ENCODE data around the gene PLD2. TPM values are rescaled to one million over a fixed set of nuclear protein-coding genes. Genes with fewer than 3 reads are reported as not detected.

Gene PLD2
- total and polyA plus RNA-seq, 2 donors (not counting 1 experiment from before 2014, with no cell fraction given): 53.1 to 69.2 TPM

DNA sequence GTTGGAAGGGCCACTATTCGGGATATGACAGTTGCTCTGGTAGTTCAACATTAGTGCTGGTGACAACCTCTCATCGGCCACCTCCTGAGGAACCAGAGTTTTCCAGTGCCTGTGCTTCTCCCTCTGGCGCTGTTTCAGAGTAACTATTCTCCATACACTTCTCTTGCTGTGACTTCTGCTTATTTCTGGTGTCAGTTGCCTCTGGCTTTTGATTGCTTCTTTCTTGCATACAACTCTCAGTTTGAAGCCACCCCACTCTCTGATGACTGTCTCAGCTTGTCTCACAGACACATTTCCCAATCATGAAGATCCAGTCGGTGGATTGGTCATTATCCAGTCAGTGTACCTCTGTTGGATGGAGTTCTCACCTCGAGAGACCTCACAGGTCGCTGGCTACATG is 38.7 kb upstream of the PLD2 start:
- Histone ChIP-seq H2AFZ (ENCODE audit: insufficient read depth, low read depth, low read length, poor library complexity, severe bottlenecking) (no peak overlapping the region), H3K4me3 (ENCODE audit: control extremely low read depth in 1 of 5, extremely low read depth in 1 of 5, insufficient read depth in 1 of 5, low read depth in 2 of 5, low read length in 4 of 5) (no peak overlapping the region), H3K27ac (ENCODE audit: low read length in 2 of 2) (no peak overlapping the region), H3K9ac (ENCODE audit: low read length) (no peak overlapping the region), H3K79me2 (ENCODE audit: control insufficient read depth, insufficient read depth, low read length) (no peaks in the 10 kb centered on the region), H4K20me1 (ENCODE audit: control insufficient read depth, insufficient read depth, low read length, poor library complexity, severe bottlenecking) (no peaks in the 10 kb centered on the region), H3K9me3 (ENCODE audit: control extremely low read depth in 1 of 3, control insufficient read depth in 2 of 3, insufficient read depth in 1 of 3, low read length in 2 of 3) (no peaks in the 10 kb centered on the region), H3K4me2 (replicated peaks; ENCODE audit: low read depth, low read length, poor library complexity, severe bottlenecking) (no peak overlapping the region), H3K36me3 (replicated peaks in 1 of 2; ENCODE audit: control extremely low read depth in 1 of 2, control insufficient read depth in 1 of 2, extremely low read depth in 1 of 2, insufficient read depth in 2 of 2, low read length in 1 of 2) (no peaks in the 10 kb centered on the region), H3K27me3 (replicated peaks in 1 of 4; ENCODE audit: control extremely low read depth in 1 of 4, control insufficient read depth in 3 of 4, insufficient read depth in 4 of 4, low read length in 3 of 4) (peaks cover 0 to 4% (median 0%) of the 10 kb centered on the region in 4 experiments), H3K4me1 (ENCODE audit: control insufficient read depth in 2 of 2, insufficient read depth in 2 of 2, low read length in 2 of 2) (peaks cover 0 to 3% of the 10 kb centered on the region in 2 donors)
- ATAC-seq (ENCODE audit: low read depth): no peak
- peaks cover 4% of the 10 kb centered on the region for H3K4me1 Mint-ChIP-seq
- H3K9me3 Mint-ChIP-seq (ENCODE audit: insufficient read depth): no peaks in the 10 kb centered on the region
- H3K27ac Mint-ChIP-seq: no peak overlapping the region
- intact Hi-C loops (cut with micrococcal nuclease): no loop called here
- CTCF ChIA-PET: interaction anchor here (1.1 kb wide), 1 partner anchor 12 kb away, joined by 3 read pairs; no protein-coding TSS in a partner anchor
- no peak for DNase-seq
- no peak for TF ChIP-seq EZH2 (IDR thresholded peaks at IDR 0.05; ENCODE audit: borderline replicate concordance, insufficient read depth, low read depth, low read length, poor library complexity, severe bottlenecking)
- TF ChIP-seq, protein P1, sequence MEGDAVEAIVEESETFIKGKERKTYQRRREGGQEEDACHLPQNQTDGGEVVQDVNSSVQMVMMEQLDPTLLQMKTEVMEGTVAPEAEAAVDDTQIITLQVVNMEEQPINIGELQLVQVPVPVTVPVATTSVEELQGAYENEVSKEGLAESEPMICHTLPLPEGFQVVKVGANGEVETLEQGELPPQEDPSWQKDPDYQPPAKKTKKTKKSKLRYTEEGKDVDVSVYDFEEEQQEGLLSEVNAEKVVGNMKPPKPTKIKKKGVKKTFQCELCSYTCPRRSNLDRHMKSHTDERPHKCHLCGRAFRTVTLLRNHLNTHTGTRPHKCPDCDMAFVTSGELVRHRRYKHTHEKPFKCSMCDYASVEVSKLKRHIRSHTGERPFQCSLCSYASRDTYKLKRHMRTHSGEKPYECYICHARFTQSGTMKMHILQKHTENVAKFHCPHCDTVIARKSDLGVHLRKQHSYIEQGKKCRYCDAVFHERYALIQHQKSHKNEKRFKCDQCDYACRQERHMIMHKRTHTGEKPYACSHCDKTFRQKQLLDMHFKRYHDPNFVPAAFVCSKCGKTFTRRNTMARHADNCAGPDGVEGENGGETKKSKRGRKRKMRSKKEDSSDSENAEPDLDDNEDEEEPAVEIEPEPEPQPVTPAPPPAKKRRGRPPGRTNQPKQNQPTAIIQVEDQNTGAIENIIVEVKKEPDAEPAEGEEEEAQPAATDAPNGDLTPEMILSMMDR (IDR thresholded peaks at IDR 0.05): no peak
- 93% methylated on average over 6 of the region's 6 CpGs for WGBS (ENCODE audit: insufficient coverage)
- peaks cover 6% of the 10 kb centered on the region for H3K27me3 Mint-ChIP-seq
- no peak overlapping the region for H3K4me3 Mint-ChIP-seq
- POLR2A ChIA-PET: no interaction called here

DNA sequence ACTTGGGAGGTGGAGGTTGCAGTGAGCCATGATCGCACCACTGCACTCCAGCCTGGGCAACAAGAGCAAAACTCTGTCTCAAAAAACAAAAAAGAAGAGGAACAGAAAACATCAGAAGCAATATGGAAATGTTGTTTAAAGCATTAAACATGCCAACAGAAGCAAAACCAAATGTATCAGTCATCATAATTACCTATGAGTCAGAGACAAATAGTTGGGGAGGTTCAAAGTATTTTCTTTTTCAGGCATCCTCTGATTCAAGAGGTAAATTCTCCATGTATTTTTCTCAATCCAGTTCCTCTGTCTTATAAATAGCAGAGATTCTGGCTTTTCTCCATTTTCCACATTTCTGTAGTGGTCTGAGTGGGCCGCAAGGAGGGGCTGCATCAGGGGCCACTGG is 37.3 kb upstream of the PLD2 start:
- DNase-seq (no peak), ATAC-seq (ENCODE audit: low read depth) (no peak)
- Histone ChIP-seq H3K4me1 (ENCODE audit: control insufficient read depth in 2 of 2, insufficient read depth in 2 of 2, low read length in 2 of 2) (peaks cover 4 to 6% of the 10 kb centered on the region in 2 donors), H3K9me3 (ENCODE audit: control extremely low read depth in 1 of 3, control insufficient read depth in 2 of 3, insufficient read depth in 1 of 3, low read length in 2 of 3) (no peaks in the 10 kb centered on the region), H3K27ac (ENCODE audit: low read length in 2 of 2) (no peak overlapping the region), H3K9ac (ENCODE audit: low read length) (no peak overlapping the region), H3K79me2 (ENCODE audit: control insufficient read depth, insufficient read depth, low read length) (no peaks in the 10 kb centered on the region), H3K27me3 (replicated peaks in 1 of 4; ENCODE audit: control extremely low read depth in 1 of 4, control insufficient read depth in 3 of 4, insufficient read depth in 4 of 4, low read length in 3 of 4) (peaks cover 0 to 4% (median 0%) of the 10 kb centered on the region in 4 experiments), H3K36me3 (replicated peaks in 1 of 2; ENCODE audit: control extremely low read depth in 1 of 2, control insufficient read depth in 1 of 2, extremely low read depth in 1 of 2, insufficient read depth in 2 of 2, low read length in 1 of 2) (no peaks in the 10 kb centered on the region), H4K20me1 (ENCODE audit: control insufficient read depth, insufficient read depth, low read length, poor library complexity, severe bottlenecking) (no peaks in the 10 kb centered on the region), H3K4me3 (ENCODE audit: control extremely low read depth in 1 of 5, extremely low read depth in 1 of 5, insufficient read depth in 1 of 5, low read depth in 2 of 5, low read length in 4 of 5) (no peak overlapping the region), H2AFZ (ENCODE audit: insufficient read depth, low read depth, low read length, poor library complexity, severe bottlenecking) (no peak overlapping the region), H3K4me2 (replicated peaks; ENCODE audit: low read depth, low read length, poor library complexity, severe bottlenecking) (no peak overlapping the region)
- no peak for TF ChIP-seq EZH2 (IDR thresholded peaks at IDR 0.05; ENCODE audit: borderline replicate concordance, insufficient read depth, low read depth, low read length, poor library complexity, severe bottlenecking)
- TF ChIP-seq, protein P1 (IDR thresholded peaks at IDR 0.05): no peak
- Mint-ChIP-seq H3K9me3 (ENCODE audit: insufficient read depth) (no peaks in the 10 kb centered on the region), H3K27ac (no peak overlapping the region), H3K27me3 (peaks cover 6% of the 10 kb centered on the region), H3K4me3 (no peak overlapping the region), H3K4me1 (peaks cover 5% of the 10 kb centered on the region)
- POLR2A ChIA-PET: interaction anchor here (1.2 kb wide), 1 partner anchor 9 kb away, joined by 5 read pairs; no protein-coding TSS in a partner anchor
- CTCF ChIA-PET: interaction anchor here (0.6 to 1.1 kb wide), 2 partner anchors 14 to 294 kb away, joined by 3 read pairs; no protein-coding TSS in a partner anchor
- intact Hi-C loops (cut with micrococcal nuclease): no loop called here
- WGBS (ENCODE audit: insufficient coverage): 100% methylated on average over 1 of the region's 2 CpGs

All from B cell (primary cell).